Right atrium auricular region (tissue), 2 donors: ENCODE measurements around the gene PTGES2. TPM values are rescaled to one million over a fixed set of nuclear protein-coding genes. Genes with fewer than 3 reads are reported as not detected.

ENCODE experiments used
- DNase-seq: peaks from one replicate; pipeline ENCODE4 v3.0.0-alpha.2; 2019; ENCODE audit warnings: low spot score
- H3K27ac ChIP-seq, 2 donors: fragments of 200-600 bp; sonication (generic); 1 replicate in 1 of 2; 2 replicates in 1 of 2; pipeline ENCODE4 v1.5.1; 2016 to 2019
- H3K27me3 ChIP-seq, 2 donors: fragments of 200-600 bp; sonication (generic); one replicate each; pipeline versions ENCODE4 v1.5.1 to v1.6.0; 2017 to 2019
- H3K36me3 ChIP-seq: fragments of 200-600 bp; sonication (generic); one replicate; pipeline ENCODE4 v1.5.1; 2016
- H3K4me1 ChIP-seq, 2 donors: fragments of 200-600 bp; sonication (generic); one replicate each; pipeline versions ENCODE4 v1.5.1 to v1.6.0; 2017 to 2019
- H3K4me3 ChIP-seq, 2 donors: fragments of 200-600 bp; sonication (generic); 1 replicate in 1 of 2; 2 replicates in 1 of 2; pipeline ENCODE4 v1.5.1; 2017 to 2019; ENCODE audit warnings: mild to moderate bottlenecking in 1 of 2, moderate library complexity in 1 of 2
- H3K9me3 ChIP-seq, 2 donors: fragments of 200-600 bp; sonication (generic); one replicate each; pipeline ENCODE4 v1.5.1; 2019
- total RNA-seq, 2 donors: library from RNA; depleted of rRNA; stranded (reverse); fragments of >200 nt; gene quantifications; one replicate each; pipeline ENCODE4 v1.1.0, GENCODE V29; 2016
- TF ChIP-seq, protein P1 (sequence below), 2 donors: fragments of 200-600 bp; sonication (generic); IDR thresholded peaks; one replicate each; pipeline ENCODE4 v1.5.1; 2019; ENCODE audit warnings: antibody characterized with exemption in 2 of 2

PTGES2 gene
- total RNA-seq, 2 donors from 2014 or later: 114 to 118 TPM

DNA sequence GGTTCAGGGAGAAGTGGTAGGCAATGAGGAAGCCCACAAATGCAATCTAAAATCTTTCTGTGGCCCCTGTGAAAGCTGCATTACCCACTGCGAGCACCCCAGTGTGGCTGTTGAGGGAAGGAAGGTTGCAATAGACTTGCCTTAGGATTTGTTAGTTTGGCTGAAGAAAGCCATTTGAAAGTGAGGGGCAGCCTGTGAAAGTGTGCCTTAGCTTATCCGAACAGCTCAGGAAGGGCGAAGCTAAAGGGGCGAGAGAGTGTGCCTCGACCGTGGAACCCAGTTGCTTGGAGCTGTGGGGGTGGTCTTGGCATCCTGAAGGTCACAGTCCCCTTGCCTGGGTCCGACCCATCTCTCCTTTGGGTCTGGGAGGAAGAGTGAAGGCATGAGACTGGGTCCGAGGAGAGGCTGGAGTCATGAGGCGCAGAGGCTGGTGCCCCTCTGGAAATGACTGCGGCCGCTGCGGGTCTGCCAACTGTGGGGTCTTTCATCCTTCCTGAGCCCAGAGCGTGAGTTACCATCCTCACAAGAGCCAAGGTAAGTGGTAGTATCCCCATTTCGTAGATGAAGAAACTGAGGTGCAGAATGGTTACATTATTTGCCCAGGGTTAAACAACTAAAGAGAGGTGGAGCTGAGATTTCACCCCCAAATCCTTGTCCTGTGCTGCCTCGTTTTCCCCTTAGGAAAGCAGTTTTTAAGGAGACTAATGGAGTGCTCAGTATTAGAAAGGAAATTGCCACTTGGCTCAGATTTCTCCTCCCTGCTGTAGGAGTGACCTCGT is 35.1 kb downstream of the PTGES2 start:
- Histone ChIP-seq H3K36me3 (no peaks in the 10 kb centered on the region), H3K4me3 (no peak overlapping the region), H3K27ac (peak overlapping the region in 1 of 2 donors; percentile 89), H3K9me3 (no peaks in the 10 kb centered on the region), H3K4me1 (peaks cover 0 to 66% of the 10 kb centered on the region in 2 donors), H3K27me3 (no peaks in the 10 kb centered on the region)
- TF ChIP-seq, protein P1, sequence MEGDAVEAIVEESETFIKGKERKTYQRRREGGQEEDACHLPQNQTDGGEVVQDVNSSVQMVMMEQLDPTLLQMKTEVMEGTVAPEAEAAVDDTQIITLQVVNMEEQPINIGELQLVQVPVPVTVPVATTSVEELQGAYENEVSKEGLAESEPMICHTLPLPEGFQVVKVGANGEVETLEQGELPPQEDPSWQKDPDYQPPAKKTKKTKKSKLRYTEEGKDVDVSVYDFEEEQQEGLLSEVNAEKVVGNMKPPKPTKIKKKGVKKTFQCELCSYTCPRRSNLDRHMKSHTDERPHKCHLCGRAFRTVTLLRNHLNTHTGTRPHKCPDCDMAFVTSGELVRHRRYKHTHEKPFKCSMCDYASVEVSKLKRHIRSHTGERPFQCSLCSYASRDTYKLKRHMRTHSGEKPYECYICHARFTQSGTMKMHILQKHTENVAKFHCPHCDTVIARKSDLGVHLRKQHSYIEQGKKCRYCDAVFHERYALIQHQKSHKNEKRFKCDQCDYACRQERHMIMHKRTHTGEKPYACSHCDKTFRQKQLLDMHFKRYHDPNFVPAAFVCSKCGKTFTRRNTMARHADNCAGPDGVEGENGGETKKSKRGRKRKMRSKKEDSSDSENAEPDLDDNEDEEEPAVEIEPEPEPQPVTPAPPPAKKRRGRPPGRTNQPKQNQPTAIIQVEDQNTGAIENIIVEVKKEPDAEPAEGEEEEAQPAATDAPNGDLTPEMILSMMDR (IDR thresholded peaks at IDR 0.05): no peak
- DNase-seq: no peak

DNA sequence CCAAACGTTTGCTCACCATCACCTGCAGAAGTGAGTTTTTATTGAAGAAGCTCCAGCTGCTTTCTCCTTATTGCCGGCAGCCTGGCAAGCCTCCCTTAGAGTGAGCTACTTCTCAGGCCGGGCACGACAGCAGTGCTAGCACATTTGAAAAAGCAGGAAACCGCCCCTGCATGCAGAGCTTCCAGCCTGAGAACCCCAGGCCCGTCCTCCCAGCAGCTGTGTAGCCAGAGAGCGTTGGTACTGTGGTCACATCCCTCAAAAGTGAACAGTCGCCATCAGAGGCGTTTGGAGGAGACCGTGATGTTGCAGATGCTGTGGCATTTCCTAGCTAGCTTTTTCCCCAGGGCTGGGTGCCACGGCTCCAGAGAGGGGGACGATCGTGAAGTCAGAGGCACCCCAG is 36.0 kb downstream of the PTGES2 start:
- Histone ChIP-seq H3K27ac (peak overlapping the region in 1 of 2 donors; percentile 2), H3K27me3 (no peaks in the 10 kb centered on the region), H3K4me3 (peak overlapping the region in 1 of 2 donors; percentile 3), H3K36me3 (no peaks in the 10 kb centered on the region), H3K4me1 (peaks cover 0 to 58% of the 10 kb centered on the region in 2 donors), H3K9me3 (no peaks in the 10 kb centered on the region)
- TF ChIP-seq, protein P1 (IDR thresholded peaks at IDR 0.05): no peak
- DNase-seq: no peak

DNA sequence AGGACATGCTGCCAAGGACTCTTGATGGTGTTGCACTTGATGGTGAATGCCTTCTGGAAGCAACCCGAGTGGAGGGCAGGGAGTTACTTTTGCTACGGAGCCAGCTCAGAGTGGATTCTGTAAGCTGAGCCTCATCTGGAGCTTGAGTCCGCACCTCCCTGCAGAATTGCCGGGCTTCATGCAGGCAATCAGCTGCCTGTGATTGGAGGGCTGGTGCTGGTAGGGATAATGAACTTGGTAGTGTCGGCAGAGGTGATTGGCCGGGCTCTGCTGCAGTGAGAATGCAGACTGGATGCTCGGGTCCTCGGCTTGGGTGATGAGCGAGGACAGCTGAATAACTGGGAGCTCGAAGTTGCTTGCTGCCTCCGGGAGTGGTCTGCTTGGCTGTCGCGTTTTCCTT is 36.4 kb downstream of the PTGES2 start:
- Histone ChIP-seq H3K27ac (no peak overlapping the region), H3K4me1 (peaks cover 0 to 54% of the 10 kb centered on the region in 2 donors), H3K4me3 (peak overlapping the region in 1 of 2 donors; percentile 3), H3K27me3 (no peaks in the 10 kb centered on the region), H3K9me3 (no peaks in the 10 kb centered on the region), H3K36me3 (no peaks in the 10 kb centered on the region)
- DNase-seq: peak; percentile 83
- TF ChIP-seq, protein P1 (IDR thresholded peaks at IDR 0.05): no peak

DNA sequence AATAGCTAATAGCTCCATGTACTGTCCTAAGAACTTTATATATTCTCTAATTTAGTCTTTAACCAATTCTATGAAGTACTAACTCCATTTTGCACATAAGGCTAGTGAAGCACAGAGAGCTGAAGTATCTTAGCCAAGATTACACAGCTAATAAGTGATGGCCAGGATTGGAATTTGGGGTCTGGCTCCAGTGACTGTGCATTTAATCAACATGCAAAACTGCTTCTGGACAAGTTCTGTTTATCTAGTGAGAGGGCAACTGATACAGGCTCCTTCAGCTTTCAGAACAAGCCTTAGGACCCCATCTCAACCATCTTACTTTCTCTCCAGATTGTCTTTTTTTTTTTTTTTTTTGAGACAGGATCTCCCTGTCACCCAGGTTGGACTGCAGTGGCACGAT is 38.2 kb downstream of the PTGES2 start:
- H3K4me1 ChIP-seq: peaks cover 0 to 39% of the 10 kb centered on the region in 2 donors
- H3K36me3 ChIP-seq: no peaks in the 10 kb centered on the region
- TF ChIP-seq, protein P1 (IDR thresholded peaks at IDR 0.05): no peak
- no peak overlapping the region for H3K4me3 ChIP-seq
- H3K27ac ChIP-seq: no peak overlapping the region
- H3K9me3 ChIP-seq: no peaks in the 10 kb centered on the region
- DNase-seq: no peak
- no peaks in the 10 kb centered on the region for H3K27me3 ChIP-seq

DNA sequence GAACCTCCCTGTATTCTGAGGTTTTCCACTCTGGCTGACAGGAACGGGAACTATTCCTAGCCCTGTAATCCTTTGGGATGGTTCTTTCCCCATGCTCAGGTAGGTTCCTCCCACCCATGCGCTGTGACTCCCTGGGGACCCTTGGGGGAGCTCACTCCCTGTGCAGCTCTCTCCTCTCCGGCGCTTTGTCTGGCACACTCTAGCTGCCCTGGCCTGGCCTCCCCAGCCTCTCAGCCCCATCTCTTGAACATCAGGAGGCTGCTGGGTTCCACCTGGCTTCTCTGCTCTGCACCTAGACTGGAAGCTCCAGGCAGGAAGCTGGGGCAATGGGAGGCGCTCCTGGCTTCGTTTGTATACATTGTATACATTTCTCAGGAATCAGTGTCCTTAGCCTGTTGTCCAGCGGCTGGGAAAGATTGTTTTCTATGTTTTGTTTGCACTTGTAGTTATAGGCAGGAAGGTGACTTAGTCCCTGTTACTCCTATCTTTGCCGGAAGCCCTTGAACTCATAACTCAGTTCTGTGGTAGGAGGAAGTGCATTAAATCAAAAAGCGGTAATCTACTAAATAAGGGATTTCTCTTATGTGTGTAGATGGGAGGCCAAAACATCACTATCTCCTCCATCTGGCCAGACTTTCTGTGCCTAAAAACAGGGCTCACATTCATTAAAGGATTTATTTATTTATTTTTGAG is 39.1 kb downstream of the PTGES2 start:
- no peaks in the 10 kb centered on the region for H3K36me3 ChIP-seq
- H3K9me3 ChIP-seq: no peaks in the 10 kb centered on the region
- H3K27me3 ChIP-seq: no peaks in the 10 kb centered on the region
- TF ChIP-seq, protein P1 (IDR thresholded peaks at IDR 0.05): no peak
- no peak overlapping the region for H3K27ac ChIP-seq
- peaks cover 0 to 30% of the 10 kb centered on the region in 2 donors for H3K4me1 ChIP-seq
- H3K4me3 ChIP-seq: no peak overlapping the region
- DNase-seq: no peak
